Stimulated activated CD8-positive, alpha-beta memory T cell treated with anti-CD3 and anti-CD28 coated beads, Interleukin-7, amount 100 ng/mL, for 48 hours (primary cell): ENCODE data around the gene ROCK2.

ENCODE experiments used
- DNase-seq, 2 donors: peaks; one replicate each; pipeline ENCODE4 v3.0.0-alpha.2; 2020; ENCODE audit warnings: low read depth in 1 of 2; ENCODE audit errors: extremely low read depth in 1 of 2

Gene ROCK2

GRCh38 chr2:11312770-11313471 is 31.5 kb downstream of the ROCK2 start:
- DNase-seq = no peak

- no peak for DNase-seq
Observed at GRCh38 chr2:11311543-11311942, 32.9 kb downstream of the ROCK2 start.

GRCh38 chr2:11310212-11310611 is 34.2 kb downstream of the ROCK2 start:
- DNase-seq = no peak

- no peak for DNase-seq
Observed at GRCh38 chr2:11309706-11310105, 34.7 kb downstream of the ROCK2 start.

- DNase-seq = no peak
Observed at GRCh38 chr2:11307764-11308415, 36.5 kb downstream of the ROCK2 start.

GRCh38 chr2:11305958-11306357 is 38.5 kb downstream of the ROCK2 start:
- DNase-seq = no peak

- no peak for DNase-seq
Observed at GRCh38 chr2:11305338-11305737, 39.1 kb downstream of the ROCK2 start.

GRCh38 chr2:11304476-11304875 is 40.0 kb downstream of the ROCK2 start:
- no peak for DNase-seq

- DNase-seq = no peak
Observed at GRCh38 chr2:11303290-11304013, 41.0 kb downstream of the ROCK2 start.

GRCh38 chr2:11299439-11299838 is 45.0 kb downstream of the ROCK2 start:
- no peak for DNase-seq

GRCh38 chr2:11298592-11298991 is 45.8 kb downstream of the ROCK2 start:
- no peak for DNase-seq

- no peak for DNase-seq
Observed at GRCh38 chr2:11296401-11296800, 48.0 kb downstream of the ROCK2 start.

GRCh38 chr2:11292464-11293255 is 51.8 kb downstream of the ROCK2 start:
- DNase-seq = no peak

- DNase-seq = no peak
Observed at GRCh38 chr2:11290713-11291112, 53.7 kb downstream of the ROCK2 start.

- no peak for DNase-seq
Observed at GRCh38 chr2:11290211-11290610, 54.2 kb downstream of the ROCK2 start.

- DNase-seq = no peak
Observed at GRCh38 chr2:11288431-11288830, 56.0 kb downstream of the ROCK2 start.

GRCh38 chr2:11286749-11287148 is 57.7 kb downstream of the ROCK2 start:
- DNase-seq = no peak

GRCh38 chr2:11286323-11286722 is 58.1 kb downstream of the ROCK2 start:
- DNase-seq = no peak

- no peak for DNase-seq
Observed at GRCh38 chr2:11285499-11285898, 58.9 kb downstream of the ROCK2 start.

- DNase-seq = no peak
Observed at GRCh38 chr2:11281186-11281585, 63.2 kb downstream of the ROCK2 start.

- no peak for DNase-seq
Observed at GRCh38 chr2:11280713-11281112, 63.7 kb downstream of the ROCK2 start.
